Endothelial cell (in vitro differentiated cells): ENCODE measurements around the gene DYRK1A. TPM values are rescaled to one million over a fixed set of nuclear protein-coding genes. Genes with fewer than 3 reads are reported as not detected.
A peak's percentile ranks its signal among the peaks of the same experiment; 100 is the strongest.

Source experiments
- DNase-seq: peaks from one replicate; pipeline ENCODE4 v3.0.0; 2021; ENCODE audit warnings: low spot score
- H3K27ac Mint-ChIP-seq: one replicate; pipeline ENCODE4 v1.8.0; 2021; ENCODE audit warnings: mixed read lengths, inconsistent platforms; ENCODE audit not compliant: unreplicated experiment
- H3K27me3 Mint-ChIP-seq: one replicate; pipeline ENCODE4 v1.8.0; 2021; ENCODE audit warnings: mild to moderate bottlenecking, moderate library complexity, mixed read lengths, inconsistent platforms; ENCODE audit not compliant: unreplicated experiment
- H3K36me3 Mint-ChIP-seq: one replicate; pipeline ENCODE4 v1.8.0; 2021; ENCODE audit warnings: mild to moderate bottlenecking, low read depth, mixed read lengths, inconsistent platforms; ENCODE audit not compliant: unreplicated experiment
- H3K4me1 Mint-ChIP-seq: one replicate; pipeline ENCODE4 v1.8.0; 2021; ENCODE audit warnings: mild to moderate bottlenecking, mixed read lengths, inconsistent platforms; ENCODE audit not compliant: unreplicated experiment
- H3K4me3 Mint-ChIP-seq: one replicate; pipeline ENCODE4 v1.8.0; 2021; ENCODE audit warnings: mild to moderate bottlenecking, mixed read lengths, inconsistent platforms; ENCODE audit not compliant: unreplicated experiment
- H3K9me3 Mint-ChIP-seq: one replicate; pipeline ENCODE4 v1.8.0; 2021; ENCODE audit warnings: mixed read lengths, inconsistent platforms; ENCODE audit not compliant: unreplicated experiment
- CTCF ChIP-seq: fragments of 200-600 bp; sonication (generic); IDR thresholded peaks from one replicate; pipeline ENCODE4 v1.5.0; 2021; ENCODE audit warnings: antibody characterized with exemption; ENCODE audit not compliant: unreplicated experiment
- total RNA-seq: library from RNA; stranded (reverse); fragmentation: NEBNext Ultra II Directional; extraction: Animal tissue kit (Norgen Biotek cat#: 25700); gene quantifications from one replicate; pipeline ENCODE4 v1.2.1, GENCODE V29; 2021; ENCODE audit not compliant: unreplicated experiment

The DYRK1A gene
- total RNA-seq, 1 donor from 2014 or later = 87.5 TPM

- DNase-seq = no peak
- Mint-ChIP-seq H3K9me3 (no peaks in the 10 kb centered on the region), H3K27ac (peak overlapping the region; percentile 17), H3K36me3 (peaks cover 34% of the 10 kb centered on the region), H3K27me3 (no peaks in the 10 kb centered on the region), H3K4me3 (peak overlapping the region; percentile 9), H3K4me1 (peaks cover 31% of the 10 kb centered on the region)
- TF ChIP-seq CTCF = no peak
Measured at GRCh38 chr21:37425684-37426083, 59.1 kb downstream of the DYRK1A start.

- no peak for TF ChIP-seq CTCF
- DNase-seq = no peak
- peaks cover 31% of the 10 kb centered on the region for H3K4me1 Mint-ChIP-seq
- H3K4me3 Mint-ChIP-seq = no peak overlapping the region
- no peaks in the 10 kb centered on the region for H3K9me3 Mint-ChIP-seq
- H3K27me3 Mint-ChIP-seq = no peaks in the 10 kb centered on the region
- H3K27ac Mint-ChIP-seq = no peak overlapping the region
- peaks cover 37% of the 10 kb centered on the region for H3K36me3 Mint-ChIP-seq
Measured at GRCh38 chr21:37427221-37427620, 60.6 kb downstream of the DYRK1A start.

GRCh38 chr21:37429356-37429755 is 62.8 kb downstream of the DYRK1A start:
- Mint-ChIP-seq H3K9me3 (no peaks in the 10 kb centered on the region), H3K36me3 (peaks cover 33% of the 10 kb centered on the region), H3K4me3 (no peak overlapping the region), H3K27me3 (no peaks in the 10 kb centered on the region), H3K4me1 (peaks cover 34% of the 10 kb centered on the region), H3K27ac (peak overlapping the region; percentile 73)
- TF ChIP-seq CTCF = no peak
- no peak for DNase-seq

- peaks cover 33% of the 10 kb centered on the region for H3K36me3 Mint-ChIP-seq
- H3K9me3 Mint-ChIP-seq = no peaks in the 10 kb centered on the region
- peaks cover 31% of the 10 kb centered on the region for H3K4me1 Mint-ChIP-seq
- H3K4me3 Mint-ChIP-seq = no peak overlapping the region
- no peak for TF ChIP-seq CTCF
- DNase-seq = no peak
- no peak overlapping the region for H3K27ac Mint-ChIP-seq
- H3K27me3 Mint-ChIP-seq = no peaks in the 10 kb centered on the region
Measured at GRCh38 chr21:37430184-37430821, 63.7 kb downstream of the DYRK1A start.

GRCh38 chr21:37431243-37431642 is 64.7 kb downstream of the DYRK1A start:
- peaks cover 31% of the 10 kb centered on the region for H3K4me1 Mint-ChIP-seq
- TF ChIP-seq CTCF = no peak
- H3K4me3 Mint-ChIP-seq = no peak overlapping the region
- DNase-seq = no peak
- peaks cover 25% of the 10 kb centered on the region for H3K36me3 Mint-ChIP-seq
- no peaks in the 10 kb centered on the region for H3K27me3 Mint-ChIP-seq
- no peaks in the 10 kb centered on the region for H3K9me3 Mint-ChIP-seq
- peak overlapping the region; percentile 49 for H3K27ac Mint-ChIP-seq
